ENCODE results near the gene PRKD2.
A peak's percentile ranks its signal among the peaks of the same experiment; 100 is the strongest.

The PRKD2 gene

DNA sequence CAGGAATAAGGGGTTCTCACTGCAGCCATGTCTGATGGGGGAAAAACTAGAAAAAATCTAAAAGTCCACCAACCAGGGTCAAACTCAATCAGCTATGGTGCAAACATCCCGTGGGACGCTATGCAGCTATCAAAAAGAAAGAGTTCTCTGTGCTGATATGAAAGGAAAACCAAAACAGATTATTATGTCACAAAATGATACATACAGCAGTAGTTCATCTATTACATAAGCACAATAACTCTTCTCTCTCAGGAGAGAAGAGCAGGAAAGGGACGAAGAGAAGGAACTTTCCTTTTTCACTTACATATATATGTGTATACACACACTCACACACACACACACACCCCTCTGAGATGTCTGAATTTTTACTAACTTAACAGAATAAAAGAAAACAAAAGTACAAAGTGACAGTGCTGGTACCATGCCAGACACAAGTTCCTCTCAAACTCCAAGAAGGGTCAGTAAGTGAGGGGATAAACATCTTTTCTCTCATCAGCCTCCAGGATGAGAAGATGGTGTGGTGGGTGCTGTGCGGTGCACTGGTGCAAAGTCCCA is 26.1 kb upstream of the PRKD2 start:
- DNase-seq (ENCODE audit: low read depth in 1 of 2, low spot score in 1 of 2): no peak

DNA sequence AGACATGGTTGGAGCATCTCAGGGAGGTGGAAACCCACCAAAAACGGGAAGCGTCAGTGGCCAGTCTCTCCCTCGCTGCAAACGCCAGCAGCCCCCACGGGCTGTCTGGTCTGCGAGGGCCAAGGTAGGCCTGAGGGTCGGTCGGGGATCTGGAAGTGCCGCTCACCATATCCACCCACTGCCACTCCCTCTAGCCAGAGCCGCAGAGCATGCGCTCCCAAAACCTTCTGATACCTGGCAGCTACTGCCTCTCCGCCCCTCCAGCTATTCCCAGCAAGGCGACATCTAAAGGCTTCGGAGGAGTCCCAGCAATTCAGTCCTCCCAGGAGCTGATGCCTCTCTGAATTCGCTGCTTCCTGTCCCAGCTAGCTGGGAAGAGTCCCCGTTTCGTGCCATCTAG is 24.5 kb upstream of the PRKD2 start:
- DNase-seq (ENCODE audit: low read depth in 1 of 2, low spot score in 1 of 2): no peak

DNA sequence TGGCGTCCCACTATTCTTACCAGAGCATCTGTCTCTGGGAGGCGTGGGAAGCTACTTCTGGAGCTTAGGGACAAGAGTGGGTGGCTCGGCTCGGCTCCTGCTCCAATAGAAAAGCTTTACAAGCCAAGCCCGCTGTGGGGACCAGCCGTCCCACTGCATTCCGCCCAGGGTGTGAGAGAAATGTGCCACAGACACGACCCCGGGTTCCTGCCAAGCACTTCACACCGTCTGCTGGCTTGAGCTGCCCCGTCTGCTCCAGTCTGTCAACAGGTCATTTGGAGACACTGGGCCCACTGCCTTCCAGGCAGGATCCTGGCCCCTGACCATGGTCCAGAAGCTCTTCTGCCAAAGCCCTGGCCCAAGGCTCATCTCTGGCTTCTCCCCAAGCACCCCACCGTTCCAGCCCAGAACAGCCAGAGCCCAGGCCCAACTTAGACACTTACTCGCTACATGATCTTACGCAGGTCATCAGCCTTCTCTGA is 22.4 kb upstream of the PRKD2 start:
- no peak for DNase-seq (ENCODE audit: low read depth in 1 of 2, low spot score in 1 of 2)

DNA sequence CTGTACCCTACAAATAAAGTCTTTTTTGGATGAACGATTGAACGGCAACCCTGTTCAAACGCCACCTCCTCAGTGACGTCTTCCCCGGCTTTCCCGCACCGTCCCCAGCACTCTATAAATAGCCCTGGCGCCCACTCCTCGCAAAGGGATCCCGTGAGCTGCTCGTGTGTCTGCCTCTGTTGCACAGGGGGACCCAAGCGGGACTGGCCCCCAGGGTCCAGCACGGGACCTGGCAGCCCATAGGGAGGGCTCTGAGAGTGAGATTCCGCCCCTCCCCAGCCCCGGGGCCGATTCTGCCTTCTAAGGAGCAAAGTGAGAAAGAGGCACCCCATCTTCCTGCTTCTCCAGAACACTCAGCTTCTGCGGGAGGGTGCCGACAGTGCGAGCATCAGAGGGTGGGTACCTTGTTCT is 20.9 kb upstream of the PRKD2 start:
- DNase-seq (ENCODE audit: low read depth in 1 of 2, low spot score in 1 of 2): no peak

DNA sequence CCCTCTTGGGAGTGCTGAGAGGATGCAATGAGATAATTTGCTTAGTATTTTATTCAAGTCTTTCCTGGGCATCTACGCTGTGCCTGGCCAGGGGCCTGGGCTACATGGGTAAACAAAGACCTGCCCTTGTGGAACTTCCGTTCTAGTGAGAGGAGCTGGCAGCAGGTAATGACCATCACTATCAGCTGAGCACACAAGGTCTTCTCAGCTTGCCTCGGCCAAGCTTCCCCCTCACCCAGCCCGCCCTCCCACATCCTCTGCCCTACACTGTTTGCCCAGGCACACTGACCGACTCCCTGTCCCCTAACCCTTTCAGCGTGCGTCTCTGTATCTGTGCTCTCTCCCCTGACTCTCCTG is 20.4 kb upstream of the PRKD2 start:
- DNase-seq (ENCODE audit: low read depth in 1 of 2, low spot score in 1 of 2): no peak

DNA sequence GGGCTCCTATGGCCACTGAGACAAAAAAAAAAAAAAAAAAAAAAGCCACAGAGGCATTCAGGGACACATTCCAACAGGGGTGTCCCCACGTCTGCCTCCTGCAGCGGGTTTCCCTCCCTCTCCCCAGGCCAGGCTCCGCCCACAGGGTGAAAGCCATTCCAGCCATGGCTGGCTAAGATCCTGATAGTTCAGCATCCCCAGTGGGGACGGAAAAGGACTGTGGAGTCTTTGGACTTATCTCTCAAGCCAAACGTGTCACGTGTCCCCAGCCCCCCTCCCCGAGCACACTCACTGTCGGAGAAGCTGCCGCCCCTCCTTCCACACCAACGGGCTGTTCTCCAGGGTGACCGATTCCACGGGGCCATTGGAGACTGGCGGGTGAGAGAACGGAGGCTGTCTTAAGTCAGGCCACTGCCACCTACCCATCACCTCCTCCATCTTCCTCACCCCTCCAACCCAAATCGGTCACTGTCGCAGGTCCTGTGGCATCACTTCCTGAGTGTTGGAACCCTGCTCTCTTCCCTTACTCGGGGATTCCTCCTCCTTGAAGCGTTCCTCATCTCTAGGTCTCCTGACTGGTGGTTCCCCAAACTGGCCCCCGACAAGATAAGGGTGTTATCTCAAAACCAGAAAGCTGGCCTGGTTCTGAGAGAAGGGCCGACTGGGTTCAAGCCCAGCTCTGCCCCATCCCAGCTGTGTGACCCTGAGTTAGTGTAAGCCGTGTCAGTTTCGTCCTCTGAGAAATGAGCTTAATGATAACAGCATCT is 19.8 kb upstream of the PRKD2 start:
- no peak for DNase-seq (ENCODE audit: low read depth in 1 of 2, low spot score in 1 of 2)

DNA sequence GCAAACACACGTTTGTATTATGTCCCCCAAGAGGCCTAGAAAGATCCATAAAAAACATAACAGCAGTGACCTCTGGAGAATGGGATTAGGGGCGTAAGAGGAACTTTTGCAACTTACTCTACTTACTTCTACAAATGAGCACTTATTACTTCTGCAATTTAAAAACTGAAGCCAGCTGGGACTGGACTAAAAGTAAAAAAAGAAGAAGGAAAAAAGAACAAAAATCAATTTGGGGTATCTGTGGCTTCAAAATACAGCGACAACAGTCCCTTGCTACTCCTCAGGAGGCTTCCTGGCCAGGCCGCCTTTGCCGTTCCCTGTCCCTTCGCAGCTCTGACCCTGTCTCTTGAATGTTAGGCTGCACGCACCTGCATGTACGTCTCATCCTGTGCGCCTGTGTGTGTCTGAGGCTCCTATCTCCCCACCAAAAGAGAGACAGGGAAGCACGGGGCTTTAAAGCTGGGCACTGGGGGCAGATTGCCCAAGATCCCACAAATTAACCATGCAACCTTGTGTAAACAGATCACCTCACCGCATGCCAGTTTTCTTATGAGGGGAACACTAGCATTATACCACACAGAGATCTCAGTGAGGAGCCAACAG is 16.9 kb upstream of the PRKD2 start:
- no peak for DNase-seq (ENCODE audit: low read depth in 1 of 2, low spot score in 1 of 2)

DNA sequence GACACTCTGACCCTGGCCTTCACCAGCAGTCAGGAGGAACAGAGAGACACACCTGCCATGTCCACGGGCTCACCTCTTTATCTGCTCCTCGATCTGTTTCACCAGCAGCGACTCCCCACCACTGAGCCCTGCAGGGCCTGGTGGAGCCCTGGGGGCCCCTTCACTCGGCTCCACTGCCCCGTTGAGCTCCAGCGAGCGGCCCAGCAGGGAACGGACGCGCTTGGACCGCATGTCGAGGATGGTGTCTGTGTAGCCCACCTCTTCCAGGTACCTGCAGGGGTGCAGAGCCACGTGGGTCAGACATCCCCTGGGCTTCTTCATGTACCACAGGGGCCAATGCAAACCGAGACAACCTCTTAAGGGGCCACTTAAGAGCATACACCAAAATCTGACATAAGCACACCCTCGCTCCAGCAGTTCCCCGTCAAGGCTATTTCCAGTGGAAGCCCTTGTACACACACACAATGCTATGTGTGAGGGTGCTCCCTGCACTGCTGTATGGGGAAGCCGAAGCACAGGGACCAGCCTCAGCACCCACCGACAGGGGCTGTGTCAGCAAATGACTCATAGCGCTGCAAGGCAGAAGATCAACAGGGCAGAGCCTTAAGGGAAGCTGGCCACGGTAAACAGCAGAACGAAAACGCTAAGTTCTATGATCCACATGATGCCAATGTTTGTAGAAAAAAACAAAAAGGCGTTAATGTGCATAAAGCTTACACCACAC is 16.2 kb upstream of the PRKD2 start:
- no peak for DNase-seq (ENCODE audit: low read depth in 1 of 2, low spot score in 1 of 2)

DNA sequence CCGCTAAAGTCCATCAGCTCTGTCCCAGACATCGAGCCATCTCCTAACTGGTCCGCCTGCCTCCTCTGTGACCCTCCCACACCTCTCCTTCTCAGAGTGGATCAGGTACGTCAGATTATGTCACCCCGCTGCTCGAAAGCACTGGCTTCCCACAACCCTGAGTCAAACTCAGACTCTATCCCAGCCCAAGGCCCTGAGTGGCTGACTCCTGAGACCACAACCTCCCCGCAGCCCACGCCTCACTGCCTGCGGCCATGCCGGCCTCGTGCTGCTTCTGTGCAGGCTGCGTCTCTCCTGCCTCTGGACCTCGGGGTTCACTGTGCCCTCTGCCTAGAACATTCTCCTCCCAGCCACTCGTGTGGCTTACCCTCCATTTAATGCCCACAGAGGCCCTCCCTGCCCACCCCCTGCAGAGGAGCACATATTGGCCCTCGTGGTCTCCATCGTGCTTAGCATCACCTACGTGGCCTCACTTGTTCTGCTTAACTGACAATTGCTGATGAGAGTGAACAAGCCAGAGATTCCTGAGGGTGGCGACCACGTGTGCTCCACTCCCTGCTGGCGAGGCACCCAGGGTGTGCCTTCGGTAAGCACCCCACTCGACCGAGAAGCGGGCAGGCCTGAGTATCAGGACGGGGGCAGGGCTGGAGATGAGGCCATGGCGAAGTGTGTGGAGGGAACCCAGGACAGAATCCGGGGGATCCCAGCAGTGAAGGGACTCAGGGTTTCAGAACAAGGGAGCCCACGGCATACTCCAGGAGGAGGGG is 15.4 kb upstream of the PRKD2 start:
- DNase-seq (ENCODE audit: low read depth in 1 of 2, low spot score in 1 of 2): no peak

DNA sequence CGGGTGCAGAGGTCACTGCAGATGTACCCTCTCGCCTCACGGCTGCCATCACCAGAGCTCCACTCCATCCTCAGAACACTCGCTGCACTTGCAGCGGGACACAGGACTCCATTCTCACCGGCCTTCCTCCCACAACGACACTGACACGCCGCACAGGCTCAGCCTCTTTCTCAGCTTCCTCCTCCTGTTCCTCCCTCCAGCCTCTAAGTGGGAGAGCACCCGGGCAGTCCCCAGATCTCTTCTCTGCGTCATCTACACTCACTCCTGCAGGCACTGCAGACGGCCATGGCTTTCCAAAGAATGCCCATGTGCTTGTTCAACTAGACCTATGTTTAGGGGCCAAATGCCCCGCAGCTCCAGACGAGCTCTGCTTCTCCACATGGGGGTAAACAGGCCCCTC is 14.7 kb upstream of the PRKD2 start:
- no peak for DNase-seq (ENCODE audit: low read depth in 1 of 2, low spot score in 1 of 2)

DNA sequence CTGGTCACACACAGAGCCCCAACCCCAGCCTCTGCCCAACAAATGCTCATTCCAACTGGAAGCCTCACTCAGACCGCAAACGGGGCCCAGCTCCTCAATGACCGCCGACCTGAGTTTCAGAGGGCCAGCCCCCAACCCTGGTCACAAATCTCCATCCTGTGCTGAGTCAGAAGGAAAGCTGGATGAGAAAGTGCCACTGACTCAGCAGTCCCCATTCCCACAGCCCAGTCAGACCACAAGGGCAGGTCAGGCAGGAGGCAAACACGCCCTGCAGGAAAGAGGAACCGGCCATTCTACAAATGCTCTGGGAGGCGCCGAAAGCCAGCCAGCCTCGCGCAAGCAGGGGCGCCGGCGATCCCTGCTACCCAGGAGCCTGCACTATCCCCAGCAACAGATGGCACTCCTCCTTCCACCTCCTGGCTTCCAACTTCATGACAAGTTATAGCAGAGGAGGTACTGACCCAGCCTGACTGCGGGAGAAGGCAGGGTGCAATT is 14.1 kb upstream of the PRKD2 start:
- DNase-seq (ENCODE audit: low read depth in 1 of 2, low spot score in 1 of 2): no peak

DNA sequence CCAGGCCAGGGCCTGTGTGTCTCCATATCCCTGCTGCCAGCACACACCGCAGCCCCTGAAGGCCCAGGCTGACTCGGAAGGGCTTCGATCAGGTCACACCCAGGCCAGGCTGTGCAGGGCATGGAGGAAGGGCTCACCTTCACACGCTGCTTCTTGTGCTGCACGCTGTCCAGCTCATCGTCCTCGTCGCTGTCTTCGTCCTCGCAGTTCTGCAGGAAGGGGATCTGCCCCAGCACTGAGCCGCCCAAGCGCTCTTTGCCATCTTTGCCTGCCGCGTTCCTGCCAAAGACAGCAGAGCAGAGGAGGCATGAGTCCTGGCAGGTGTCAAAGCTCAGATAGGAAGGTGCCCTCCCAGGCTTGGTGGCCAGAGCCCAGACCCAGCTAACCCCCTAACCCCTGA is 13.7 kb upstream of the PRKD2 start:
- no peak for DNase-seq (ENCODE audit: low read depth in 1 of 2, low spot score in 1 of 2)

DNA sequence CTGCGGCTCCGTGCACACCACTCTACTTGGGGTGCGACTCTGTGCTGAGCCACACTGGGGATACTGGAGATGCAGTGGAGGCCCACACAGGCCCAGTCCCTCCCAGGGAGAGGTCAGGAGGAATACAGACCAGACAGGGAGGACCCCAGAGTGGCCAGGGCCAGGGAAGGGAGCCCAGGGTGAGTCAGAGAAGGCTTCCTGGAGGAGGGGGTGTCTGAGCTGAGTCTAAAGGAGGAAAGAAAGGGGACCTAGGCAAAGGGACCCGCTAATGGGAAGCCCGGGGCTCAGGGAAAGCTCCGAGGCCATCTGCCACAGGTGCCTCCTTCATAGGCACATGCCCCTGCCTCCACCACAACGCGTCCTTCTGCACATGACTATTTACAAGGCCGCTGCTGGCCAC is 13.3 kb upstream of the PRKD2 start:
- no peak for DNase-seq (ENCODE audit: low read depth in 1 of 2, low spot score in 1 of 2)

DNA sequence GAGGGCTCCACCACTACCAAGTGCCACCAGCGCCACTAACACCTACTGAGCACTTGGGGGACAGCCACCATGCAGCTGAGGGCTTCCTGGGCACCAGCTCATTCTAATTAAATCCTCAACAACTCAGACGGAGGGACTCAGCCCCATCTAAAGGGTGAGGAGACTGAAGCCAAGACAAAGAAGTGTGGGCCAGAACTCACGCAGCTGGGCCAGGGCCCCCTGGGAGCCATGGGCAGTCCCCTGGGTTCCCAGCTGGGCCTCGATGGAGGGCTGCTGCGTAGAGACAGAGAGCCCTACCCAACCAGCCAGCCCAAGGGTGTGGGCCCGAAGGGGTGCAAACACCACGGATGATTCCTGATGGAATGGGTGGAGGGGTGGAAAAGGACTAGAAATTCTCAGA is 12.8 kb upstream of the PRKD2 start:
- DNase-seq (ENCODE audit: low read depth in 1 of 2, low spot score in 1 of 2): no peak

DNA sequence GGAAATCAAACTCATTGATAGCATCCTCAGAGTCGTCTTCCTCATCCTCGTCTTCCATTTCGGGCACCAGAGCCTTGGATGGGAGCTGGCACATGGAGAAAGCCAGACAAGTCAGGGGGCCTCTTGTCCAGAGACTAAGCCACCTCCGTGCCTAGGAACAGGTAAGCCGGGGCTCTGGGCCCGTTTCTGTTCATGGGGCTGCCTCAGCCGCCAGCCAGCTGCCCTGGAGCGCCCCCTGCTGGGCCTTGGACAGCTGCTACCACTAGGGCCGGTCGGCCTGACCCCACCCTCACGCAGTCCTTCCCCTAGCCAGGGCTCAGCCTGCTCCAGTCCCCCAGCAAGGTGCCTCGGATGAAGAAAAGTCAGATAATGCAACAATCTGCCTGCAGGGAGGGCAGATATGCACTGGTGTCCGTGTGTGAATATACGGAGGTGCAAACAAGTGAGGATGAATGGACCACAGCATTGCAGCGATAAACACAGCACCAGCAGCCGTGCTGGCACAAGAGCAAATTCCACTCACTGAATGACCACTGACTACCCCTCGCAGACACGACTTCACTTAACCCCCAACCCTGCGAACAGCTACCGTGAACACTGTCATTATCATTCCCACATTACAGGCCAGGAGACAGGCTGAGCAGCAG is 11.9 kb upstream of the PRKD2 start:
- DNase-seq (ENCODE audit: low read depth in 1 of 2, low spot score in 1 of 2): peak; percentile 58 to 70

DNA sequence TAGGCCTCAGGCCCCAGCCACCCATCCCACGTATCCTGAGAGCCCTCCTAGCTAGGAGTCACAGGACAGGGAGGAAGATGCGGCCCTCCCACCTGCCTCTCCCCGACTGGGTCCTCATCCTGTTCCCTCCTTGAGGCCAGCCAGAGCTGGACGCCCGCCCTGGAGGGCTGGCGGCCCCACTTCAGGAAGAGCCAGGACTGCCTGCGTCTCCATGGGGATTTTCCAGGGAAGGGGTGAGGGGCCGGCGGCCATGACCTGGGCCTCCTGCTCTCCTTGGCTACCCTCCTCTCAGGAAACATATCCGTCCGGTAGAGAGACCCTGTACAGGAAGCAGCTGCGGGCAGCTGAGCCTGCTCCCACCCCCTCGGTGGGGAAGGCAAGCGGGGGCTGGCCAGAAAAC is 11.3 kb upstream of the PRKD2 start:
- no peak for DNase-seq (ENCODE audit: low read depth in 1 of 2, low spot score in 1 of 2)

DNA sequence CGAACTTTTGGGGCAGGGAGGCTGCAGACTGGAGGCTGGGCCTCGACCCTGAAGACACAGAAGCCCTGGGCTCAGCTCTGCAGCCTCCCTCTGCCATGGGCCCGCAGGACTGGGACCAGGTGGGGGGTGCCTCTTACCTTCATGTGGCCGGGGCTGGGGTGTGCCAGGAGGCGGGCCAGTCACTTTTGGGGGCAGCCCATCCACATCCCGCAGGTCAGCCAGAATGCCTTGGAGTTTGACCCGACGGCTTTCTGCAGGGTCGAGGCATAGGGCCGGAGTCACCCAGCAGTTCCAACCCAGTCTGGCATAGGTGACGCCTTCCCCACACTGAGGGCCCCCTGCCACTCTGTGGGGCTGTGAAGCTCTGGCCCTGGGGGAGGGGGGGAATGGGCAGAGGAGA is 10.8 kb upstream of the PRKD2 start:
- DNase-seq (ENCODE audit: low read depth in 1 of 2, low spot score in 1 of 2): no peak

DNA sequence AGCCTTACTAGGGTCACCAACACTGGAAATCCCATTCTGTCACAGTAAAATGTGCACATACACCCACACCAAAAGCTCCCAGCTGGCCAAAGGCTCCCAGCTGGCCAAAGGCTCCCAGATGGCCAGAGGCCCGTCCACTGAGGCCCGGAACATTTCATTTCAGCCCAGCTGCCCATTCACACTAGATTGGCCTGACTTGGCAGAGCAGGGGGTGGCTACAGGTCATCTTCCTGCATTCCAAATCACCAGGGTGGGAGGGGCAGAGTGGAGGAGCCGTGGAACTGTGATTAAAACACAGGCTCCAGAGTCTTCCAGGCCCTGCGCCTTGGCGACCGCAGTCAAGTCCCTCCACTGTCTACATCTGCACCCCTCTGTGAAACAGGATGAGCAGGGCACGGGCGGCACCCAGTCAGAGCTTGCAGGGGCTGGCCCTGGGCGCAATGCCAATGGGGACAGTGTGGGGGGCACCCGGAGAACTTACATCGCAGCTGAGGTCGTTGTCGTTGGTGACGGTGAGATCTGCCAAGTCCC is 10.1 kb upstream of the PRKD2 start:
- DNase-seq (ENCODE audit: low read depth in 1 of 2, low spot score in 1 of 2): no peak

DNA sequence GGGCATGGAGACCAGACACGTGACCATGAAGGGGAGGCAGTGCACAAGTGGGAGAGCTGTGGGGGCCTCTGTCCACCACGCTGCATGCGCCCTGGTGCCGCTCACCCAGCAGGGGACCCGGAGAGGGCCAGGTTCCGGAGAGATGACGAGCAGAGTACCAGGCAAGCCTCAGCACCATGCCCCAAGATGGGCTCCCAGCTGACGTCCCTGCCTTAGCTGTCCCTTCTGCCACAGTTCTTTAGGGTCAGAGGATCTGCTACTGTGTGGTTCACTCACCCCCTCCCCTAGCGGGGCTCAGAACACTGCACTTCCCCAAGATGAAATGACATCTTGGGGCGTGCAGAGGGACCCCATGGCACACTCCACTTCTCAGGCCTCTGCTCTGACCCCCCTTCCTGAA is 9.6 kb upstream of the PRKD2 start:
- DNase-seq (ENCODE audit: low read depth in 1 of 2, low spot score in 1 of 2): no peak

DNA sequence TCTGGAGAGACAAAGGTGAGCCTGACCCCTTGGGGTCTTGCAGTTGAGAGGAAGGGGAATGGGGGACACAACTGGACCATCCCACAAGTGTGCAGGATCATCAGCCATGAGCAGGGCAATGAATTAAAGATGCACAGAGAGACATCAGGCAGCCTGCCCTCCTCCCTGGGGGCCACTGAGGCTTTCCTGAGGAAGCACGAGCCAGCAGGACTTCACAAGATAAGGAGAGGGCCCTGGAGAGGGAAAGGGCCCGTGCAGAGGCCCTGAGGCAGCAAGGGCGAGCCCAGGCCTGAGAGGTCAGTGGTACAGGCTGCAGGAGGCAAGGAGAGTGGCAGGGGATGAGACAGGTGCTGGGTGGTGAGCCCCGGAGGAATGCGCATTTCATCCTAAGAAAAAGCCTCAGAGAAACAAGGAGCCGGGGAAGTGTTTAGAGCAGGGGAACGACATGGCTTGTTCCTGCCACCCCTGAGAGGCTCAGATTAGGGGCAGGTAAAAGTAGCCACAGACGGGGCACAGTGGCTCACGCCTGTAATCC is 9.0 kb upstream of the PRKD2 start:
- DNase-seq (ENCODE audit: low read depth in 1 of 2, low spot score in 1 of 2): no peak
